HG02798 (cell line): ENCODE results near the gene POFUT1.
"Not testable (repeated sequence)": the region's sequence is repeated elsewhere in the genome, so short reads cannot be mapped to it uniquely, and the experiment has no call there.

ENCODE experiments used
- ATAC-seq: cut with Tn5 transposase; IDR thresholded peaks from one replicate; pipeline ENCODE4 v1.9.1; 2021; ENCODE audit warnings: mild to moderate bottlenecking; ENCODE audit not compliant: unreplicated experiment, poor library complexity

POFUT1 gene

GRCh38 chr20:32263398-32263954 lies 55.8 kb downstream of the POFUT1 start:
- no peak for ATAC-seq

- no peak for ATAC-seq
These were observed 63.9 kb downstream of the POFUT1 start for GRCh38 chr20:32271620-32272019.

GRCh38 chr20:32274359-32274758 lies 66.7 kb downstream of the POFUT1 start:
- ATAC-seq = no peak

GRCh38 chr20:32275163-32275562 lies 67.5 kb downstream of the POFUT1 start:
- not testable (repeated sequence) for ATAC-seq

DNA sequence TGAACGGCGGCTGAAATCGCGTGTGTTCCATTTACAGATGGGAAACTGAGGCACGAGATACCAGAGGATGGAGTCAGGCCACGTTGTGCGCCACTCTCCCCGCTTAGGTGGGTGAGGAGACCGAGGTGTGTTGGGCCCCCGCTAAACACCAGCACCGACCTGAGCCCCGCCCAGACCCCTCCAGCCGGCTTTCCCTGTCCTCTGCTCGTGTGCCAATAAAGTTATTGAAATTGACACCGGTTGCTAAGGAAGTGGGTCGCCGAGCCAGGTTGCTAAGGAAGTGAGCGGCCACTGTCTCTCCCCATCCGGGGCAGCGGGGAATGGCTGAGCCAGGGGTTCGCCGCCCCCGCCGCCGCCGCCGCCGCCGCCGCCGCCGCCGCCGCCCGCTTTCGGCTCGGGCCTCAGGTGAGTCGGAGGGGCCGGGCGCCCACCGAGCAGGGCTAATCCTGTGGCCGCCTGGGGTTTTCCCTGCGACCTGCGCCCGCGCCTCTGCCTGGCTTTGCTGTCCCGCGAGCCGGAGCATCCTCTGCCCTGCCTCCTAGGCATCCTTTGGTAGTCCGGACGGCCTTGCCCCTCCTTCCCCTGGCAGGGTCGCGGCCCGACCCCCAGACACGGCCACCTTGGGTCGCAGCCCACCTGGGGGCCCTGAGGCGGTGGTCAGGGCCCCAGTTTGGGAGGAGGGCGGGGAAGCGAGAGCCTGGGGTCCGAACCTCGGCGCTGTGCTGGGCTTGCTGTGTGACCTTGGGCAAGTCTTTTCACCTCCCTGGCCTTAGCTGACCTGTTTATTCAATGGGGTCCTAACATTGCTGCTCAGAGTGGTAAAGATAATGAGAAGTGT lies 69.9 kb downstream of the POFUT1 start, which contains the start of gene KIF3B:
KIF3B (plus strand) TSS at position 291 of the 838 bp plus-strand sequence. CDS start 32,127 bp downstream, outside the sequence.
- peak; percentile 84 for ATAC-seq

DNA sequence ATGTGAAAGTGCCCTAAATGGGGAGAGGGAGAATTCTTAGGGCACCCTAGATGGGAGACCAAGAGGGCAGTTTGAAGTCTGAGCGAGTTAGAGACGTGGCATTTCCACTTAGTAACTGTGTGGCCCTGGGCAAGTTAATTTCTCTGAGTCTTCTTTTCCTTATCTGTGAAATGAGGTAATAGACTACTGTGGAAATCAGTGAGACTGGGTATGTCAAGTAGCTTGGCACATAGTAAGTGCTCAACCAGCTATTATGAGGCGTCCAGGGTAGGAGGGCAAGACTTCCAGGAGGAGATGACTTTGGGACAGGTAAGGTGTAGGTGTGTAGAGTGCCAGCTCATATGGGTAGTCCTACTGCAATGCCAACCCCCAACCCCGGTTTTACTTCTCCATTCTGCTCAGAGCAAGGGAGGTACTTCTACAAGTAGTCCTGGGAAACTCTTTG lies 70.5 kb downstream of the POFUT1 start:
- peak; percentile 64 for ATAC-seq

DNA sequence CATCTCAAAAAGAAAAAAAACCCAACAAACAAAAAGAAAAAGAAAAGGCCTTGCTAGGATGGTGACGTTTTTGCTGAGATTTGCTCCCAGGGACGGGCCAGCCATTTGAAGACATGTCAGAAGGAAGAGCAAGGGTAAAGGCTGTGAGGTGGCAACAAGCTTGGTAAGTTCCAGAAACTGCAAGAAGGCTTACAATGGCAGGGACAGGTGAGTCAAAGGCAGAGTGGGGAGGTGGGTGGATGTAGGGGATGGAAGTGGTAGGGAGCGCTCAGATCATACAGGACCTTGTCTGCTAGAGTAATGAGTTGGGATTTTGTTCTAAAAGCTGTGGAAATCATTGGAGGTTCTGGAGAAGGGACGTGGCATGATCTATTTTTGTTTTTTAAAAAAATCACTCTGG lies 74.0 kb downstream of the POFUT1 start:
- ATAC-seq = no peak

- ATAC-seq = no peak
These were observed 74.8 kb downstream of the POFUT1 start for GRCh38 chr20:32282461-32282860.

GRCh38 chr20:32285082-32285620 lies 77.5 kb downstream of the POFUT1 start:
- no peak for ATAC-seq

- ATAC-seq = peak; percentile 69
These were observed 78.1 kb downstream of the POFUT1 start for GRCh38 chr20:32285621-32286371.

DNA sequence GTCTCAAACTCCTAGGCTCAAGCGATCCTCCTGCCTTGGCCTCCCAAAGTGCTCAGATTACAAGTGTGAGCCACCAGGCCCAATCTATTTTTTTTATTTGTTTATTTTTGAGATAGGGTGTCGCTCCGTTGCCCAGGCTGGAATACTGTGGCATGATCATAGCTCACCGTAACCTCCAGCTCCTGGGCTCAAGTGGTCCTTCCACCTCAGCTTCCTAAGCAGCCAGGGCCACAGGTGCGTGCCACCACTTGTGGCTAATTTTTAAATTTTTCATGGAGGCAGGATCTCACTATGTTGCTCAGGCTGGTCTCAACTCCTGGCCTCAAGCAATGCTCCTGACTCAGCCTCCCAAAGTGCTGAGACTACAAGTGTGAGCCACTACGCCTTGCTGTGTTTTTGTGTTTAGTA lies 79.6 kb downstream of the POFUT1 start:
- no peak for ATAC-seq
